HUES48 (cell line): ENCODE data around the gene SREBF2.

Experiments used
- H3K27ac ChIP-seq: one replicate; pipeline ENCODE4 v1.7.0; 2013; ENCODE audit warnings: low read depth, low read length, inconsistent platforms
- H3K27me3 ChIP-seq: 2 replicates; pipeline ENCODE4 v1.6.1; 2013; ENCODE audit warnings: mild to moderate bottlenecking, low read length; ENCODE audit not compliant: control insufficient read depth, insufficient read depth
- H3K36me3 ChIP-seq: 2 replicates; pipeline ENCODE4 v1.6.1; 2013; ENCODE audit warnings: low read length; ENCODE audit not compliant: control insufficient read depth, insufficient read depth
- H3K4me1 ChIP-seq: 2 replicates; pipeline ENCODE4 v1.6.1; 2013; ENCODE audit warnings: mild to moderate bottlenecking, low read length; ENCODE audit not compliant: control insufficient read depth, insufficient read depth
- H3K4me3 ChIP-seq: 2 replicates; pipeline ENCODE4 v1.5.1; 2013; ENCODE audit warnings: mild to moderate bottlenecking, low read depth, low read length
- H3K9ac ChIP-seq: 2 replicates; pipeline ENCODE4 v1.6.1; 2013; ENCODE audit warnings: mild to moderate bottlenecking, low read depth, low read length, moderate library complexity
- H3K9me3 ChIP-seq: 2 replicates; pipeline ENCODE4 v1.6.1; 2013; ENCODE audit warnings: low read length; ENCODE audit not compliant: control insufficient read depth, insufficient read depth

SREBF2 gene

DNA sequence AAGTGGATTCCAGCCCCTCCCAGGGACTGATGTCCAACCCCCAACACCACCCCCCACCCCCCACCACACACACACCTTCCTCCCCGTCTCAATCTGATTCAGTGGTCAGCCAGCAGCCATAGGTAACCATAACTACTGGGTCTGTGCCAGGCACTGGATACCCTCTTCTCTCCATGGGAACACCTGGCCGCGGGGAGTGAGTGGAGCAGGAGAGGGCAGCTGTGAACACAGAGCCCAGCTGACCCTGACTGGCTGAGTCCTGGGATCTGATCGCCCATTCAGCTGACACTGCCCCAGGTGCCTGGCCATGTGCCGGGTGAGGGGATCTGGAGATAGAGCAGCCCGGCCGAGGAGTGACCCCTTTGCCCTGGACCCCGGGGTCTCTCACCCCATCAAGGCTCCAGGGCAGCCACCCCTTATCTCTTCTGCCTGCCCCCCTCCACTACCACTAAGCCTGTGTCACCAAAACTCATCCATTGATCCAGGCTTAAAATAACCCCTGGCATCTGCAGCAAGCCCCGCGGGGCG is 84.5 kb downstream of the SREBF2 start:
- Histone ChIP-seq H3K27me3 (peaks cover 86% of the 10 kb centered on the region), H3K9ac (no peak overlapping the region), H3K4me1 (no peaks in the 10 kb centered on the region), H3K27ac (no peak overlapping the region), H3K9me3 (no peaks in the 10 kb centered on the region), H3K36me3 (no peaks in the 10 kb centered on the region), H3K4me3 (no peak overlapping the region)

DNA sequence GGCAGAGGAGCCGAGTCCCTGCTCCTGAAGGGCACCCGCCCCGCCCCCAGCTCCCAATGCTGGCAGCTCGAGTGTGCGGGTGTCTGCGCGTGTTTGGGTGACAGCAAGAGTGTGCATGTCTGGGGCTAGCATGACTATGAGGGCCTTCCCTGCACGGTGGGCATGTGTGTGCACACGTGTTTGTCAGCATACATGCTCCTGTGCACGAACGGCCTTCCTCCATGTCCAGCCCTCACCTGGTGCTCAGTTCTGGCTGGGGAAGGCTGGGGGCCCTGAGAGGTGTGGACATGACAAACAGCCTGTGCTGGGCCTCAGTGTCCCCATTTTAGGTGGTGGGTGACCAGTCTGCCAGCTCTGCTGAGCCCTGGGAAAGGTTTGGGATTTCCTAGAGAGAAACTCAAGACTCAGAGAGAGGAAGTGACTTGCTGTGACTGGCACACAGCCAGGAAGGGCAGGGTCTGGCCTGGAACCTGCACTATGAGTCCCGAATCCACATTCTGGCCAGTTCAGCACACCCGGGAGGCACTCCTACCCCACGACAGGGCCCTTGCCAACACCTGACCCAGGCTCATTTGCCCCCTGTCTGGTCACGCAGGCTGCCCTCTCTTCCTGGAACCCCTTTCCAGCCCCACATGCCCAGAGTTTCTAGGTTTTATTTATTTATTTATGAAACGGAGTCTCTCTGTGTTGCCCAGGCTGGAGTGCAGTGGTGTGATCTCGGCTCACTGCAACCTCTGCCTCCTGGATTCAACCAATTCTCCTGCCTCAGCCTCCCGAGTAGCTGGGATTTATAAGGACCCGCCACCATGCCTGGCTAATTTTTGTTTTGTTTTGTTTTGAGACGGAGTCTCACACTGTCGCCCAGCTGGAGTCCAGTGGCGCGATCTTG is 85.2 kb downstream of the SREBF2 start:
- H3K9me3 ChIP-seq: no peaks in the 10 kb centered on the region
- H3K27me3 ChIP-seq: peaks cover 84% of the 10 kb centered on the region
- H3K9ac ChIP-seq: no peak overlapping the region
- H3K27ac ChIP-seq: no peak overlapping the region
- no peaks in the 10 kb centered on the region for H3K4me1 ChIP-seq
- H3K4me3 ChIP-seq: no peak overlapping the region
- H3K36me3 ChIP-seq: no peaks in the 10 kb centered on the region

GRCh38 chr22:41919357-41920224 is 86.7 kb downstream of the SREBF2 start:
- Histone ChIP-seq H3K36me3 (no peaks in the 10 kb centered on the region), H3K9me3 (no peaks in the 10 kb centered on the region), H3K4me1 (no peaks in the 10 kb centered on the region), H3K27me3 (peaks cover 77% of the 10 kb centered on the region), H3K9ac (no peak overlapping the region), H3K4me3 (peak overlapping the region; percentile 69), H3K27ac (no peak overlapping the region)

DNA sequence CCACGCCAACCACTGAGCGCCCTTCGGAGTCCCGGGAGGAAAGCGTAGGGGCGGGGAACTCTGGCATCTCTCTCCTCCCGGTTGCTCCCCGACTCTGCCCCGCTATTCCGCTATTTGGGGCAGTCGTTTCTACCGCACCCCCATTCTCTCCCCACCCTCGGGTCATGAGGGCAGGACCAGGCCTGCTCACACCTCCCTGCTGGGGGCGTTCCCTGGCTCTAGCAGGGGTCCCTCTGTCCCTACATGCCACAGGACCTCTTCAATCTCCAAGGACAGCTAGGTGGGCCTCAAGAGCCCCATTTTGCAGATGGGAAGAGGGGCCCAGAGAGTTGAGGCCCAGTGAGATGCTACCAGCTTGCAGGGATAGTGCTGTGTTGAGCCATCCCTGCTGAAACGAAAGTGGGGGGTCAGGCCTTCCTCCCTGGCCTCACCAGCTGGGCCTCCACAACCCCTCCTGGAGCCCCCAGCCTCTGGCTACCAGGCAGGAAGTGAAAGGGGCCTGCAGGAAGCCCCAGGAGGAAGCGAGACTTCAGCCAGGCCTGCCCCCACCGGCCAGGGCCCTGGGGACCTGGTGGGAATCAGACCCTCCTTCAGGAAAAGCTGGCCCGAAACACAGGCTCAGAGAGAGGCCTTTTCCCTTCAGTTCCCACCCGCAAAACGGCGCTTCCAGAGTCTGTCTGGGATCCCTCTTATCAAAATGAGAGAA is 87.5 kb downstream of the SREBF2 start:
- H3K4me1 ChIP-seq: no peaks in the 10 kb centered on the region; the same call in 1 of the 2 replicates
- peaks cover 77% of the 10 kb centered on the region for H3K27me3 ChIP-seq
- no peak overlapping the region for H3K9ac ChIP-seq
- peak overlapping the region; percentile 69 for H3K4me3 ChIP-seq
- H3K27ac ChIP-seq: no peak overlapping the region
- H3K9me3 ChIP-seq: no peaks in the 10 kb centered on the region
- no peaks in the 10 kb centered on the region for H3K36me3 ChIP-seq

GRCh38 chr22:41922328-41922727 is 89.4 kb downstream of the SREBF2 start:
- no peak overlapping the region for H3K9ac ChIP-seq
- H3K36me3 ChIP-seq: no peaks in the 10 kb centered on the region
- H3K4me1 ChIP-seq: no peaks in the 10 kb centered on the region; the same call in 1 of the 2 replicates
- H3K27me3 ChIP-seq: peaks cover 74% of the 10 kb centered on the region
- H3K4me3 ChIP-seq: no peak overlapping the region
- H3K9me3 ChIP-seq: no peaks in the 10 kb centered on the region
- H3K27ac ChIP-seq: no peak overlapping the region

DNA sequence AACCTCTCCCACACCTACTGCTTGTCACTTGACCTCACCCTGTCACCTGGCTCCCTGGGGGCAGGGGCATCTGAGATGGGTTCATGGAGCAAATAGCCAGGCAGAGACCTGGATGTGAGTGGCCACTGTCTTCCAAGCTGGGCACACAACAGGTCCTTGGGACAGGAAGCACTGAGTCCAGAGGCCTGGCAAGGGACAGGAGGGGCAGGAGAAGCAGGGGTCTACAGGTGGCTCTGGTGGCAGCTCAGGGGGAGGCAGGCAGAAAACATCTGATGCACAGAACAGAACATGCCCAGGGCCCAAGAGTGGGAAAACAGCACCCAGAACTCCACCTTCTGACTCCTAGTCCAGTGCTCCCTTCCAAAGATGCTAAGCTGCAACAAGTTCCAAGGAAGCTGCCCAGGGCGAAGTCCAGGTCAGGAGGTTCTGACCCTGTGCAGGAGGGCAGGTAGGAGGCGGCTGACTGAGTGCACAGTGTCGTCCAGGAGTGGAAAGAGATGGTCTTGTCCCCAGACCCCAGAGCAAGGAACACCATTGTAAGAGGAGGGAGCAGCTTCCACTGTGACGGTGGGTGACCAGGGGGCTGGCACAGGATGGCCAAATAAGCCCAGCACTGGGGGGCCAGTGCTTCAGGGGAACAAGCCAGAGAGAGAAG is 90.2 kb downstream of the SREBF2 start:
- Histone ChIP-seq H3K27ac (no peak overlapping the region), H3K9me3 (no peaks in the 10 kb centered on the region), H3K27me3 (peaks cover 72% of the 10 kb centered on the region), H3K4me3 (no peak overlapping the region), H3K9ac (no peak overlapping the region), H3K4me1 (no peaks in the 10 kb centered on the region; the same call in 1 of the 2 replicates), H3K36me3 (no peaks in the 10 kb centered on the region)

DNA sequence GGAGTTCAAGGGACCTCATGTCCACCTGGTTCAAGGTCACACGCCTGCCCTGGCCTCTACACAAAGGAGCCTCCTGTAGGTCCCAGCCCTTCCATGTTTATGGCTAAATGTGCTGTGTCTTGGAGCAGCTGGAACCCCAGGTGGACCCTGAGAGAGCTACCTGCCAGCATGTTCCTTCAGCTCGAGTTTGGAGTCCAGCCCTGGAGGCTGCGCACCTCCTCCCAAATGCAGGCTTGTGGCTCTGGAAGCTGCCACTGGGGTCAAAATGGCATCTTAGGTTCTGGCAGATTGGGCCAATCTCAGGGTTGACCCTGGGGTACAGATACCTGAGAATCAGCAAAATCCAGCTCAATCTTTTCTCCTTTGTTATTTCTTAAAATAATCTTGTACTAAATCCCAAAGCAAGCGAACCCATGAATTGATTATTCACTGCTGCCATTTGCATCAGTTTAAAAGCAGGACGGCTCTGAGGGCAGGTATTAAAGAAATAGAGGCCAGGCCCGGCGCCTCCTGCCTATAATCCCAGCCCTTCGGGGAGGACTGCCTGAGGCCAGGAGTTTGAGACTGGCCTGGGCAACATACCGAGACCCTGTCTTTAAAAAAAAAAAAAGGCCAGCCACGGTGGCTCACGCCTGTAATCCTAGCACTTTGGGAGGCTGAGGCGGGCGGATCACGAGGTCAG is 90.8 kb downstream of the SREBF2 start:
- Histone ChIP-seq H3K4me1 (no peaks in the 10 kb centered on the region; the same call in 1 of the 2 replicates), H3K27ac (no peak overlapping the region), H3K9ac (no peak overlapping the region), H3K9me3 (no peaks in the 10 kb centered on the region), H3K36me3 (no peaks in the 10 kb centered on the region), H3K4me3 (no peak overlapping the region), H3K27me3 (peaks cover 72% of the 10 kb centered on the region)

DNA sequence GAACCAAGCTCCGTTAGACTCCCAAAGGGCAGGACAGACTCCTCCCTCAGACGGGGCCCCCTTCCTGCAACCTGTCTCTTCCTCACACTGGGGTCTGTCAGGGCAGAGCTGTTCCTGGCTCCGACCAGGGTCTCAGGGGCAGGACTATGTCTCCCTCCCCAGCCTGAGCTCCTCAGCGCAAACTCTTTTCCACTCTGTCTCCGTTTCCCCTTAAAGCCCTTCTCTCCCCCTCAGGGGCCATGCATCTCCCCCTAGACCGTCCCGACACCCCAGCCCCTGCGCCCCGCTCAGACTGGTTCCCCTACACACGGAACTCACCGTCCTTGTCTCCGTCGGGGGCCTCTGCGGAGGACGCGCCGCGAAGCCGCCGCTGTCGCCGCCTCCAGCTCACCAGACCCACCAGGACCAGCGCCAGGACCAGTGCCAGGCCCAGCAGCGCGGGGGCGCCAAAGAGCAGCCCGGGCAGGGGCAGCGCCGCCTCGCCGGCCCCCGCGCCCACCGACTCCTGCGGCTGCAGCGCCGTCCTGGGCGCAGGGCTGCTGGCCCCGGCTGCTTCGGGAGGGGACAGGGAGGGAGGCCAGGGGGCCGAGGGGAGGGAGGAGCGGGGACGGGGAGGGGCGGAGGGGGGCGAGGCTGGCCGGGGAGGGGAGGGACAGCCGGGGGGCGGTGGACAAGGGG is 93.0 kb downstream of the SREBF2 start:
- no peak overlapping the region for H3K27ac ChIP-seq
- H3K4me3 ChIP-seq: peak overlapping the region; percentile 58
- H3K9ac ChIP-seq: no peak overlapping the region
- no peaks in the 10 kb centered on the region for H3K36me3 ChIP-seq
- no peaks in the 10 kb centered on the region; the same call in 1 of the 2 replicates for H3K4me1 ChIP-seq
- H3K9me3 ChIP-seq: no peaks in the 10 kb centered on the region
- H3K27me3 ChIP-seq: peaks cover 57% of the 10 kb centered on the region

- H3K27ac ChIP-seq: no peak overlapping the region
- H3K4me1 ChIP-seq: no peaks in the 10 kb centered on the region; the same call in 1 of the 2 replicates
- H3K27me3 ChIP-seq: peaks cover 49% of the 10 kb centered on the region
- no peak overlapping the region for H3K4me3 ChIP-seq
- H3K36me3 ChIP-seq: no peaks in the 10 kb centered on the region
- H3K9me3 ChIP-seq: no peaks in the 10 kb centered on the region
- no peak overlapping the region for H3K9ac ChIP-seq
These were observed 94.9 kb downstream of the SREBF2 start for GRCh38 chr22:41927813-41928212.
